ENCODE measurements around the gene POLR2A.

GRCh38 chr17:7530023-7530900, 46.1 kb downstream of the POLR2A start:
- no peak for TF ChIP-seq REST (IDR thresholded peaks at IDR 0.05)
- TF ChIP-seq, protein P1, sequence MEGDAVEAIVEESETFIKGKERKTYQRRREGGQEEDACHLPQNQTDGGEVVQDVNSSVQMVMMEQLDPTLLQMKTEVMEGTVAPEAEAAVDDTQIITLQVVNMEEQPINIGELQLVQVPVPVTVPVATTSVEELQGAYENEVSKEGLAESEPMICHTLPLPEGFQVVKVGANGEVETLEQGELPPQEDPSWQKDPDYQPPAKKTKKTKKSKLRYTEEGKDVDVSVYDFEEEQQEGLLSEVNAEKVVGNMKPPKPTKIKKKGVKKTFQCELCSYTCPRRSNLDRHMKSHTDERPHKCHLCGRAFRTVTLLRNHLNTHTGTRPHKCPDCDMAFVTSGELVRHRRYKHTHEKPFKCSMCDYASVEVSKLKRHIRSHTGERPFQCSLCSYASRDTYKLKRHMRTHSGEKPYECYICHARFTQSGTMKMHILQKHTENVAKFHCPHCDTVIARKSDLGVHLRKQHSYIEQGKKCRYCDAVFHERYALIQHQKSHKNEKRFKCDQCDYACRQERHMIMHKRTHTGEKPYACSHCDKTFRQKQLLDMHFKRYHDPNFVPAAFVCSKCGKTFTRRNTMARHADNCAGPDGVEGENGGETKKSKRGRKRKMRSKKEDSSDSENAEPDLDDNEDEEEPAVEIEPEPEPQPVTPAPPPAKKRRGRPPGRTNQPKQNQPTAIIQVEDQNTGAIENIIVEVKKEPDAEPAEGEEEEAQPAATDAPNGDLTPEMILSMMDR (IDR thresholded peaks at IDR 0.05): no peak
- TF ChIP-seq RAD21 (conservative IDR thresholded peaks at IDR 0.05 in 1 of 2, IDR thresholded peaks at IDR 0.05 in 1 of 2): no peak
- no peak for TF ChIP-seq POLR2A (IDR thresholded peaks at IDR 0.05; ENCODE audit: low read length)
- no peak for TF ChIP-seq KDM1A (IDR thresholded peaks at IDR 0.05; ENCODE audit: low read depth)
- TF ChIP-seq, protein P2, sequence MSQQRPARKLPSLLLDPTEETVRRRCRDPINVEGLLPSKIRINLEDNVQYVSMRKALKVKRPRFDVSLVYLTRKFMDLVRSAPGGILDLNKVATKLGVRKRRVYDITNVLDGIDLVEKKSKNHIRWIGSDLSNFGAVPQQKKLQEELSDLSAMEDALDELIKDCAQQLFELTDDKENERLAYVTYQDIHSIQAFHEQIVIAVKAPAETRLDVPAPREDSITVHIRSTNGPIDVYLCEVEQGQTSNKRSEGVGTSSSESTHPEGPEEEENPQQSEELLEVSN (IDR thresholded peaks at IDR 0.05; ENCODE audit: borderline replicate concordance, low read depth): no peak

Measured in A549 (cell line).